DOHH2 (cell line): ENCODE data around the gene PML.

ENCODE experiments used
- CTCF ChIP-seq: fragments of 200-600 bp; sonication (generic); IDR thresholded peaks from one replicate; pipeline ENCODE4 v1.5.1; 2014; ENCODE audit warnings: antibody characterized with exemption, mild to moderate bottlenecking, low read depth, low read length; ENCODE audit not compliant: poor library complexity, severe bottlenecking
- EZH2phosphoT487 ChIP-seq: fragments of 200-600 bp; sonication (generic); IDR thresholded peaks from 2 replicates; pipeline ENCODE4 v1.6.1; 2017; ENCODE audit warnings: borderline replicate concordance, mild to moderate bottlenecking, antibody characterized with exemption, low read length, moderate library complexity, mixed read lengths

- no peak for TF ChIP-seq CTCF
- no peak for TF ChIP-seq EZH2phosphoT487
These were observed 46.1 kb upstream of the PML start for GRCh38 chr15:73948396-73948795.
